HG03039 (cell line): ENCODE results near the gene RAB7A.
"Not testable (repeated sequence)": the region's sequence is repeated elsewhere in the genome, so short reads cannot be mapped to it uniquely, and the experiment has no call there.

Experiments used
- ATAC-seq: cut with Tn5 transposase; IDR thresholded peaks from one replicate; pipeline ENCODE4 v1.9.1; 2021; ENCODE audit warnings: mild to moderate bottlenecking, moderate library complexity; ENCODE audit not compliant: unreplicated experiment

Gene RAB7A

GRCh38 chr3:128710816-128711433, 15.1 kb upstream of the RAB7A start:
- ATAC-seq, result no peak

DNA sequence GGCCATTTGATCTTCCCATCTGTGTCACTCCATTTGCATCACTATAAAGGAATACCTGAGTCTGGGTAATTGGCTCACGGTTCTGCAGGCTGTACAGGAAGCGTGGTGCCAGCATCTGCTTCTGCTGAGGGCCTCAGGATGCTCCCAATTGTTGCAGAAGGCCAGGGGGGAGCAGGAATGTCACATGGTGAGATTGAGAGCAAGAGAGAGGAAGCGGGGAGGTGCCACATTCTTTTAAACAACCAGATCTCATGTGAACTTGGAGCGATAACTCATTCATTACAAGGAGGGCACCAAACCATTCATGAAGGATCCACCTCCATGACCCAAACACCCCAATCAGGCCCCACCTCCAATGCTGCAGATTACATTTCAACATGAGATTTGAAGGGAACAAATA, 13.1 kb upstream of the RAB7A start:
- no peak for ATAC-seq

DNA sequence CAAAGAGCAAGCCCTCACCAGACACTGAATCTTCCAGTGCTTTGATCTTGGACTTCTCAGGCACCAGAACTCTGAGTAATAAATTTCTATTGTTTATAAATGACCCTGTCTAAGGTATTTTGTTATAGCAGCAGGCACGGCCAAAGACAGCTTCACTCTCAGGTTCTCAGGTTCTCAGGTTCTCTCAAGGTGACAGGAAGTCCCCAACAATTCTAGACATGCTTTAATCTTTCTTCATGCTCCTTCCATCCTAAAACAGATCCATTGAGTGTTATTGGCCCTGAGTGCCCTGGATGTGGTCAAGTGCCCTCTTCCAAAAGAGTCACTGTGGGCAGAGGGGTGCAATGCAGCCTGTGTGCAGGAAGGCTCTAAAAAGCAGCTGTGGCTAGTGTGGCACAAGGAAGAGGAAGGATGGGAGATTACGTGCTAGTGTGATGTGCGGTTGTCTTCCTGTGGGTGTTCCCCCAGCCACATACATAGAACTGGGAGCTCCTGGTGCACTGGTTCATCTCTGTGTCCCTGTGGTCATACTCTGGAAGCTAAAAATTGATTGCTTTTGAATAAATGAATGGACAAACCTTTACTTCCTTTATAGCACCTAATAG, 11.0 kb upstream of the RAB7A start:
- ATAC-seq, result no peak

- ATAC-seq, result not testable (repeated sequence)
Observed at GRCh38 chr3:128718892-128719291, 7.1 kb upstream of the RAB7A start.

GRCh38 chr3:128720891-128721290, 5.1 kb upstream of the RAB7A start:
- no peak for ATAC-seq

- no peak for ATAC-seq
Observed at GRCh38 chr3:128723477-128723876, 2.5 kb upstream of the RAB7A start.

DNA sequence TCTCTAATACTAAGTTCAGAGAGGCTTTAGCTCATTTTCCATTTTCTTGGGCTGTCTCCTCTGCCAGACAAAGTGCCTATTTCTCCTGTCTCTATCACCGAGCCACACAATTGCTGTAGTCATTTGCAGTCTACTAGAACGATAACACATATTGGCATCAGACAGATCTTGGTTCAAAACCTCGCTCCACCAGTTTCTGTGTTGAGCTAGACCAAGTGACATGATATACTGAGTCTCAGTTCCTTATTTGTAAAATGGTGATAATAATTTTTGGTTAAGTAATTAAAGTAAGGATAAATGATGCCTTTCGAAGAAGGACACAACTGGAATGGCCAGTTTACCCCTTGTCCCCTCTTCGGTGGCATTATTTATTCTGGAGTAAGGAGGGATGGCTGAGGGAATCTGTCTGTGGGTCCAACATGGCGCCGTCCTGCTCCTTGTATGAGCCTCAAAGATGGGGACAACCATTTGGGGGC, 398 bp upstream of the RAB7A start:
- ATAC-seq, result peak; percentile 5

DNA sequence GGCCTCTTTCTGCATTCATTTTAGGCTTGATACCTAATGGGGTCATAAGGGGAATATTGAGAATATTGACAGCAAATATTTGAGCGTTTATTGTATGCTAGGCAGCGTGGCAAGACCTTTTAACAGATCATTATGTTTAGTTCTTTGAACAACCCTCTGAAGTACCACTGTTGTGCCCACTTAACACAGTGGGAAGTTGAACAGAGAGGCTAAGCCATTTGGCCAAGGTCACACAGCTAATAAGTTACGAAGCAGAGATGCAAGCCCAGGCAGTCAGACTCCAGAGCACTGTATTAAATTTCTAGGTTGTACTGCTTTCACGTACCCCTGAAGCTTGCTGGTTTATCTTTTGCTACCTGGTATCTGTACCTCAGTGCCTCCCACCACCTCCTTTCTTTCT, 1.1 kb downstream of the RAB7A start:
- no peak for ATAC-seq

DNA sequence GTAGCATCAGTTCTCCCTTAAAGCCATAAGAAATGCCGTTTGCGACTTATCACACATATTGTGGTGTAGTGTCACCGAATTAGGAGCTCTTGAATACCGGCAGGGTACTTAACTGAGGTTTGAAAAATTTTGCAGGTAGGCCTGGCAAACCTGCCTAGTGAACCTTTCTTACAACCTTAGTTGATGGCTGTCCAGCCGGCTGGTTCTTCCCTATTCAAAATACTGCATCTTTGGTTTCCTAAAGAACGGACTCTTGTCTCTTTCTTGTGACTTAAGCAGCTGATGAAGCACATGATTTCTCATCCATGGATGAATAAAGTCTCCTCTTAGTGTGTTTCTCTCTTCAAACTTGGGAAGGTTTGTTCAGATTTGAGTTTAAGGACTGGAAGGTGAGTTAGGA, 1.5 kb downstream of the RAB7A start:
- no peak for ATAC-seq

- no peak for ATAC-seq
Observed at GRCh38 chr3:128727996-128728395, 2.0 kb downstream of the RAB7A start.

DNA sequence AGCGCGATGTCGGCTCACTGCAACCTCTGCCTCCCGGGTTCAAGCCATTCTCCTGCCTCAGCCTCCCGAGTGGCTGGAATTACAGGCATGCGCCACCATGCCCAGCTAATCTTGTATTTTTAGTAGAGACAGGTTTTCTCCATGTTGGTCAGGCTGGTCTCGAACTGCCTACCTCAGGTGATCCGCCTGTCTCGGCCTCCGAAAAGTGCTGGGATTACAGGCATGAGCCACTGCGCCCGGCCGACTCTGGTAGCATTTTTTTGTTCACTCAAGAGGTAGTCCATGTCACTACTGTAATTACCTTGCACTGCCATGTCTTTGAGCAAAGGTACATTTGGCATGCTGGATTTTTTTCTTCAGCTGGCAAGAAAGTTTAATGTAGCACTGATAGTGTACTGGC, 2.5 kb downstream of the RAB7A start:
- ATAC-seq, result not testable (repeated sequence)

GRCh38 chr3:128730471-128730870, 4.5 kb downstream of the RAB7A start:
- no peak for ATAC-seq

DNA sequence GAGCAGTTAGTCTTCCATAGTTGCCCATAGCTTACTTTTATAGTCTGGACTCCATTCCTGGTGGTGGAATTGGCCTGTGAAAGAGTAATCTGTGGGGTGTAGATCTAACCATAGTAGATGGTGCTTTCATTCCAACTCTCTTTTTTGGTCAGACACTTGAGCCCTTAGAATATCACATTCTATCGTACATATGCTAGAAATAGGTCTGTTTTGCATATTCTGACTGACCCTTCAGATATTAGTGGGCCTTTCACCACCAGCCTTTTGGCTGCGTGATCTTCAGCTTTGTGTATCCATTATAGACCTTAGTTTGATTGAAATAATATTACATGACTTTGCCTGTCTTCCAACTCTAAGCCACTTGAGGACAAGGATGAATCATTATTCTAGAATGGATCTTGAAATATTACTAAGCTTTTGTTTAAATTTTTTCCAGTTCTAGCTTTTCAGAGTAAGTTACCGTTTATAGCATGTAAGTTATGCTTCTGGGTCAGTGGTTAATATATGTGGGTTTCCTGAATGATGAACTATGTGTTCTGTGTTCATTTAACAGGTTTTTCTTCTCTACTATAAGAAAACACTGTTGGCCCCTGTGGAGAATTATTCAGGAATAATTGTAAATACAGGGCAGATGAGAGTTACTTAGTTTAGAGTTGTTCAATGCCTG, 8.7 kb downstream of the RAB7A start:
- ATAC-seq, result no peak

DNA sequence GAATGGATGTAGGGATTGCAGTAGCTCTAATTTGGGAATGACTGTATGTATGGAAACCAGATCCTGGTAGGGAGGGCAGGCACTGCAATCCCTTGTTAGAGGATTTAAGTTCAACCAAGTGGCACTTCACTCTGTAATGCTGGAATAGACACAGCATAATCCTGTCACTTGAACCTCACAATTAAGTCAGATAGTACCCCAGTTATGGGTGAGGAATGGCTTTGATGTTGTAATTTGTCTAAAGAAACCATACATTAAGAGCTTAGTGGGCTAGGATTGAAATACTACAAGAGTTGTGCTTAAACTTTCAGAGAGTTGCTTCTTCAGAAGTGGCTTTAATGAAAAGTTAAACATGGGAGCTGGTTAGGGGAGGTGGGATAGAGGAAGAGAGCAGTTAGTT, 9.3 kb downstream of the RAB7A start:
- ATAC-seq, result no peak

GRCh38 chr3:128735884-128736283, 9.9 kb downstream of the RAB7A start:
- ATAC-seq, result no peak

GRCh38 chr3:128736601-128737000, 10.6 kb downstream of the RAB7A start:
- no peak for ATAC-seq

DNA sequence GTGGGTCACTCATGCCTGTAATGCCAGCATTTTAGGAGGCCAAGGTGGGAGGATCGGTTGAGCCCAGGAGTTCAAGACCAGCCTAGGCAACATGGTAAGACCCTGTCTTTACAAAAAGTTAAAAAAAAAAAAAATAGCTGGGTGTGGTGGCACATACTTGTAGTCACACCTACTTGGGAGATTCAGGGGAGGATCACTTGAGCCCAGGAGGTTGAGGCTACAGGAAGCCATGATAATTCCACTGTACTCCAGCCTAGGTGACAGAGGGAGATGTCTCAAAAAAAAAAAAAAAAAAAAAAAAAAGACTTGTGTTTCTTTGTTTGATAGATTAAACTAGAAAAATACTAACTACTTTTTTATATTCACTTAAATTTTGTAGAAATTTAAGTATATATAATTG, 14.6 kb downstream of the RAB7A start:
- ATAC-seq, result no peak

DNA sequence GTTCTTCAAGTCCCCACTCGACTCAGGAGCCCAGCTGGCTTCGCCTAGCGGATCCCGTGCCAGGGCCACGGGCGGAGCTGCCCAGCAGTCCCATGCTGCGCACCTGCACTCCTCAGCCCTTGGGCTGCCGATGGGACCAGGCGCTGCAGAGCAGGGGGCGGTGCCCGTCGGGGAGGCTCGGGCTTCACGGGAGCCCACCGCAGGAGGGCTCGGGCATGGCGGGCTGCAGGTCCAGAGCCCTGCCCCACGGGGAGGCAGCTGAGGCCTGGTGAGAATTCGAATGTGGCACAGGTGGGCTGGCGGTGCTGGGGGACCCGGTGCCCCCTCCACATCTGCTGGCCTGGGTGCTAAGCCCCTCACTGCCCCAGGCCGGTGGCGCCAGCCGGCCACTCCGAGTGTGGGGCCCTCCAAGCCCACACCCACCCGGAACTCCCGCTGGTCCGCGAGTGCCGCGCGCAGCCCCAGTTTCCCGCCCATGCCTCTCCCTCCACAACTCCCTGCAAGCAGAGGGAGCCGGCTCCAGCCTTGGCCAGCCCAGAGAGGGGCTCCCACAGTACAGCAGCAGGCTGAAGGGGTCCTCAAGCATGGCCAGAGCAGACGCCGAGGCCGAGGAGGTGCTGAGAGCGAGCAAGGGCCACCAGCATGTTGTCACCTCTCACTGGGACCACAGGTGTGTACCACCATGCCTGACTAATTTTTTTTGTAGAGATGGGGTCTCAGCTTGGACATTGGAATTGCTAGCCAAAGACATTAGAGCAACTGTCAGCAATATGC, 17.0 kb downstream of the RAB7A start:
- no peak for ATAC-seq

DNA sequence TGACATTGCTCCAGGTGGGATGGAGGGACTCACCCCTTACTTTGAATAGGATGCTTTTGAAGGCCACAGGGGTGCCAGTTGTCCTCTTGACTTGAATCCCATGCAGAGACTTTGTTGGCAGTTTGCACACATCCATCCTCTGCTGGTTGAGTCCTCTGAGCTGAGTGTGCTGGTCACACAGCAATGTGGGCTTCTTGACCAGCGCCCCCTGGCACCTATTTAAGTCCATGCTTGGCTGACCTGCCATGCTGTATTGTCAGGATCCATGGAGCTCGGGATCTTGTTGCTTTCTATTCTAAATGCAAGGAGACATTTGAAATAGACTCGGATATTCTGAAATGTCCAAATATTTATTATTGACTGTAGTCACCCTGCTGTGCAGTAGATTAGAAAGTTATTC, 19.8 kb downstream of the RAB7A start:
- ATAC-seq, result no peak

DNA sequence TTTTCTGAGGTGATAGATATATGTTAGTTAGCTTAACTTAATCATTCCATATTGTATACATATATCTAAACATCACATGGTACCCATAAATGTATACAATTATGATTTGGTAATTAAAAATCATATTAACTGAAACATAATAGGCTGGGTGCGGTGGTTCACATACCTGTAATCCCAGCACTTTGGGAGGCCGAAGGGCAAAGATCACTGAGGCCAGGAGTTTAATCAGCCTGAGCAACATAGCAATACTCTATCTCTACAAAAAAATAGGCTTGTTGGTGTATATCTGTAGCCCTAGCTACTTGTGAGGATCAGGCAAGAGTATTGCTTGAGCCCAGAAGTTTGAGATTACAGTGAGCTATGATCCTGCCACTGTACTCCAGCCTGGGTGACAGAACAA, 20.9 kb downstream of the RAB7A start:
- ATAC-seq, result no peak

- no peak for ATAC-seq
Observed at GRCh38 chr3:128748557-128748956, 22.6 kb downstream of the RAB7A start.

DNA sequence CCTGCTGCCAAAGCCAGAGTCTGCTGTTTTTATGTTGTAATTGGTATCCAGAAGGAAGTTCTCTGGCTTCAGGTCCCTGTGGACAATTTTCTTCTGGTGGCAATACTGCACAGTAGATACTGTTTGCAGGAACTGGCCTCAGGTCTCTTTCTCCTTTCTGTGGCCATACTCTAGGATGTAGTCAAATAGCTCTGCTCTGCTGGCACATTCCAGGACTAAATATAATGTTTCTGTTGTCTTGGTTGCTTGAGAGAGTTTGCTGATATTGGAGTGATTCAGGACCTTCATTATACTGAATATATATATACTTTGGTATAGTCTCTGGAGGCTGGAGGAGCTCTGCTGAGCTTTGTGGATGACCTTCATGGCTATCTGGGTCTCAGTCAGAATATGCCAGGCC, 23.1 kb downstream of the RAB7A start:
- ATAC-seq, result no peak
